Measurements from ENCODE around the gene VSX1.

GRCh38 chr20:25025986-25026605 lies 55.8 kb downstream of the VSX1 start:
- TF ChIP-seq POLR2AphosphoS5 (IDR thresholded peaks at IDR 0.05; ENCODE audit: low read depth, low read length) = no peak
- no peak for TF ChIP-seq FOXP2 (optimal IDR thresholded peaks at IDR 0.05; ENCODE audit: borderline replicate concordance, extremely low read depth, extremely low read length, insufficient read depth)

Data from PFSK-1 (cell line).